Keratinocyte (primary cell): ENCODE results near the gene NCOA6. TPM values are rescaled to one million over a fixed set of nuclear protein-coding genes. Genes with fewer than 3 reads are reported as not detected.

ENCODE experiments used
- DNase-seq: peaks from one replicate; pipeline ENCODE4 v3.0.0-alpha.2; 2011; ENCODE audit warnings: low read depth, missing footprints, low spot score
- FAIRE-seq: peaks from 2 replicates; lab custom pipeline; 2011; peaks lifted over from hg19 to GRCh38; lab: Jason Lieb, UNC
- H2AFZ ChIP-seq: 2 replicates; pipeline ENCODE4 v1.6.0; 2012; ENCODE audit warnings: low read length, control low read depth, inconsistent platforms; ENCODE audit not compliant: control insufficient read depth
- H3K27ac ChIP-seq: 2 replicates; pipeline ENCODE4 v1.5.1; 2011; ENCODE audit warnings: low read length; ENCODE audit not compliant: control insufficient read depth, insufficient read depth
- H3K27me3 ChIP-seq: 3 replicates; pipeline ENCODE4 v1.6.0; 2011; ENCODE audit warnings: low read length; ENCODE audit not compliant: control insufficient read depth, insufficient read depth; ENCODE audit errors: extremely low read depth
- H3K36me3 ChIP-seq, 2 experiments: 2 replicates in 1 of 2; 3 replicates in 1 of 2; pipeline ENCODE4 v1.5.1; 2011; ENCODE audit warnings: low read length in 2 of 2, mild to moderate bottlenecking in 1 of 2; ENCODE audit not compliant: control insufficient read depth in 2 of 2, insufficient read depth in 2 of 2; ENCODE audit errors: extremely low read depth in 1 of 2
- H3K4me1 ChIP-seq: 3 replicates; pipeline ENCODE4 v1.5.1; 2011; ENCODE audit warnings: low read length; ENCODE audit not compliant: control insufficient read depth, insufficient read depth; ENCODE audit errors: extremely low read depth
- H3K4me2 ChIP-seq: 3 replicates; pipeline ENCODE4 v1.6.0; 2011; ENCODE audit warnings: low read depth, low read length; ENCODE audit not compliant: control insufficient read depth, insufficient read depth; ENCODE audit errors: extremely low read depth
- H3K4me3 ChIP-seq, 3 experiments: fragments of 200-600 bp in 1 of 3; sonication (generic) in 1 of 3; 2 replicates in 2 of 3; 3 replicates in 1 of 3; pipeline ENCODE4 v1.5.1; 2011 to 2016; ENCODE audit warnings: low read length in 3 of 3, mild to moderate bottlenecking in 3 of 3, control low read depth in 2 of 3, inconsistent platforms in 1 of 3, low read depth in 1 of 3, mixed read lengths in 1 of 3, mixed run types in 1 of 3, moderate library complexity in 1 of 3; ENCODE audit not compliant: control insufficient read depth in 2 of 3, insufficient read depth in 2 of 3; ENCODE audit errors: extremely low read depth in 1 of 3
- H3K79me2 ChIP-seq: 2 replicates; pipeline ENCODE4 v1.6.0; 2012; ENCODE audit warnings: low read length; ENCODE audit not compliant: control insufficient read depth, insufficient read depth
- H3K9ac ChIP-seq: 3 replicates; pipeline ENCODE4 v1.6.0; 2011; ENCODE audit warnings: low read length; ENCODE audit not compliant: control insufficient read depth, insufficient read depth; ENCODE audit errors: extremely low read depth
- H3K9me1 ChIP-seq: 3 replicates; pipeline ENCODE4 v1.6.0; 2011; ENCODE audit warnings: low read length; ENCODE audit not compliant: control insufficient read depth, insufficient read depth; ENCODE audit errors: extremely low read depth
- H3K9me3 ChIP-seq: 2 replicates; pipeline ENCODE4 v1.5.1; 2012; ENCODE audit warnings: low read depth, low read length; ENCODE audit not compliant: control insufficient read depth
- H4K20me1 ChIP-seq: 3 replicates; pipeline ENCODE4 v1.6.0; 2011; ENCODE audit warnings: low read length; ENCODE audit not compliant: control insufficient read depth, insufficient read depth; ENCODE audit errors: extremely low read depth
- EZH2 ChIP-seq: IDR thresholded peaks from one replicate; pipeline ENCODE4 v1.6.1; 2012; ENCODE audit warnings: inconsistent platforms, mild to moderate bottlenecking, low read length, moderate library complexity
- dilution Hi-C: fragments of 300-500 bp; cut with MboI; formaldehyde crosslinking; loops from one replicate; pipeline ENCODE4 v1.7.0; 2020; ENCODE audit warnings: low sequenced_read_pairs; ENCODE audit not compliant: extremely low pct_ligation_motif_present
- polyA plus RNA-seq, 5 experiments: library from polyadenylated mRNA; depleted of rRNA in 3 of 5; stranded (reverse) in 3 of 5; stranded (forward) in 1 of 5; unstranded in 1 of 5; fragments of >200 nt; gene quantifications; 1 replicate in 1 of 5; 2 replicates in 3 of 5; 3 replicates in 1 of 5; pipeline versions ENCODE4 v1.2.1 to v1.2.3, GENCODE V29; 2011 to 2012; ENCODE audit warnings: missing spikeins in 2 of 5, low read depth in 1 of 5, low replicate concordance in 1 of 5
- TF ChIP-seq, protein P1 (sequence below), 3 experiments: IDR thresholded peaks in 1 of 3; conservative IDR thresholded peaks in 1 of 3; optimal IDR thresholded peaks in 1 of 3; 2 replicates in 2 of 3; 3 replicates in 1 of 3; pipeline versions ENCODE3 to v1.5.1; 2011; ENCODE audit warnings: low read length in 3 of 3, mild to moderate bottlenecking in 3 of 3, moderate library complexity in 2 of 3, control low read depth in 1 of 3, inconsistent platforms in 1 of 3; ENCODE audit not compliant: insufficient read depth in 2 of 3; ENCODE audit errors: extremely low read depth in 1 of 3

NCOA6 gene
- polyA plus RNA-seq, 1 donor (not counting 4 experiments of a cell fraction or from before 2014, with no cell fraction given) = 13.3 TPM

DNA sequence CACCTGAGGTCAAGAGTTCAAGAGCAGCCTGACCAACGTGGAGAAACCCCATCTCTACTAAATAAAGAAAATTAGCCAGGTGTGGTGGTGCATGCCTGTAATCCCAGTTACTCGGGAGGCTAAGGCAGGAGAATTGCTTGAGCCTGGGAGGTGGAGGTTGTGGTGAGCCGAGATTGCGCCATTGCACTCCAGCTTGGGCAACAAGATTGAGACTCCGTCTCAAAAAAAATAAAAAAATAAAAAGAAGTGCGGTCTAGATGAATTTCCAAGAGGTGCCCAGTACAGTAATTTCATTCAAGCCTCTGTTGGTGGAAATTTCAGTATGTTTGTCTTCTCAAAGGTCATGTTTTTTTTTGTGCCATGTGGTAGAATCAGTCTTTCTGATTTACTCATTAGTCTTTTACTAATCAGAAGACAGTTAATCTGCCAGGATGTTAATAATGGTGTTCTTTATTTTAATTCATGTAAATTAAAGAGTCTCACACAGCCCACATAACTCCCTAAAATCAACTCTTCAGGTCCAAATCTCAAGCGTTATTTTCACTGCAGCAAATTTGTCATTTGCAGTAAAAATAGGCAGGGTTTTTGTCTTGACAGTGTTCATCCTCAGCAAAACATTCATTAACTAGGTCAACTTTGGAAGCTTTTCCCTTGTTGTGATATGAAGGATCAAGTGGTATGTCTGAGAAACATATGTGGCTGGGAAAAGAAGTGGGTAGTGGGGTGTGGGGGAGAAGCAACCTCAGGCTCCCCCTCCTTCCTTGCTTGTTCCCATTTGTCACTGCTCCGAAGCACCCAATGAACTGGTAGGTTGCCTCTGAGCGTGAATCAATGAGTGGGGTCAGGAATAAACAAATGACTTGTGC, 108.0 kb downstream of the NCOA6 start:
- Histone ChIP-seq H3K36me3 (peaks cover 4 to 24% of the 10 kb centered on the region in 2 experiments), H3K9ac (no peak overlapping the region), H3K9me3 (no peaks in the 10 kb centered on the region), H3K4me3 (no peak overlapping the region), H3K9me1 (peaks cover 5% of the 10 kb centered on the region), H3K27ac (no peak overlapping the region), H4K20me1 (peaks cover 10% of the 10 kb centered on the region), H3K79me2 (no peaks in the 10 kb centered on the region), H2AFZ (no peak overlapping the region), H3K4me1 (peaks cover 15% of the 10 kb centered on the region), H3K4me2 (no peak overlapping the region), H3K27me3 (no peaks in the 10 kb centered on the region)
- dilution Hi-C loops = no loop called here
- FAIRE-seq (no peak), DNase-seq (no peak)
- no peak for TF ChIP-seq EZH2
- TF ChIP-seq, protein P1, sequence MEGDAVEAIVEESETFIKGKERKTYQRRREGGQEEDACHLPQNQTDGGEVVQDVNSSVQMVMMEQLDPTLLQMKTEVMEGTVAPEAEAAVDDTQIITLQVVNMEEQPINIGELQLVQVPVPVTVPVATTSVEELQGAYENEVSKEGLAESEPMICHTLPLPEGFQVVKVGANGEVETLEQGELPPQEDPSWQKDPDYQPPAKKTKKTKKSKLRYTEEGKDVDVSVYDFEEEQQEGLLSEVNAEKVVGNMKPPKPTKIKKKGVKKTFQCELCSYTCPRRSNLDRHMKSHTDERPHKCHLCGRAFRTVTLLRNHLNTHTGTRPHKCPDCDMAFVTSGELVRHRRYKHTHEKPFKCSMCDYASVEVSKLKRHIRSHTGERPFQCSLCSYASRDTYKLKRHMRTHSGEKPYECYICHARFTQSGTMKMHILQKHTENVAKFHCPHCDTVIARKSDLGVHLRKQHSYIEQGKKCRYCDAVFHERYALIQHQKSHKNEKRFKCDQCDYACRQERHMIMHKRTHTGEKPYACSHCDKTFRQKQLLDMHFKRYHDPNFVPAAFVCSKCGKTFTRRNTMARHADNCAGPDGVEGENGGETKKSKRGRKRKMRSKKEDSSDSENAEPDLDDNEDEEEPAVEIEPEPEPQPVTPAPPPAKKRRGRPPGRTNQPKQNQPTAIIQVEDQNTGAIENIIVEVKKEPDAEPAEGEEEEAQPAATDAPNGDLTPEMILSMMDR (optimal IDR thresholded peaks at IDR 0.05 in 1 of 3, IDR thresholded peaks at IDR 0.05 in 1 of 3, conservative IDR thresholded peaks at IDR 0.05 in 1 of 3; ENCODE audit: extremely low read depth in 1 of 3, insufficient read depth in 2 of 3, low read length in 3 of 3) = no peak

DNA sequence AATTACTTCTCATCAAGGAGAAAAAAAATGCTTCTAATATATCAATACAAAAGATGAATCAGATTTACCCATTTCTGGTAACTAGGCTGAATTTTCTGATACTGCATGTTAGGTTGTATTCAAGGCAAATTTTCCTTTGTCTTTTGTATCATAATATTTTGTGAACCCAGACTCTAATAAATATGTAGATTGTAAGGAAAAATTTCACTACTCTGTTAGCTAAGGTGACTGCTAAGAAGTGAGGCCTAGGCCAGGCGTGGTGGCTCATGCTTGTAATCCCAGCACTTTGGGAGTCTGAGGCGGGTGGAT, 108.6 kb downstream of the NCOA6 start:
- H3K4me2 ChIP-seq = no peak overlapping the region
- dilution Hi-C loops = no loop called here
- FAIRE-seq = no peak
- H3K9me3 ChIP-seq = no peaks in the 10 kb centered on the region
- H2AFZ ChIP-seq = no peak overlapping the region
- peaks cover 15% of the 10 kb centered on the region for H3K4me1 ChIP-seq
- peaks cover 5% of the 10 kb centered on the region for H3K9me1 ChIP-seq
- peaks cover 10% of the 10 kb centered on the region for H4K20me1 ChIP-seq
- H3K79me2 ChIP-seq = no peaks in the 10 kb centered on the region
- DNase-seq = no peak
- no peak overlapping the region for H3K27ac ChIP-seq
- no peak for TF ChIP-seq EZH2
- TF ChIP-seq, protein P1 (optimal IDR thresholded peaks at IDR 0.05 in 1 of 3, IDR thresholded peaks at IDR 0.05 in 1 of 3, conservative IDR thresholded peaks at IDR 0.05 in 1 of 3; ENCODE audit: extremely low read depth in 1 of 3, insufficient read depth in 2 of 3, low read length in 3 of 3) = no peak
- no peaks in the 10 kb centered on the region for H3K27me3 ChIP-seq
- no peak overlapping the region for H3K9ac ChIP-seq
- no peak overlapping the region for H3K4me3 ChIP-seq
- H3K36me3 ChIP-seq = peaks cover 4 to 24% of the 10 kb centered on the region in 2 experiments
